HG02852 (cell line): Measurements from ENCODE around the gene MPO.

Source experiments
- ATAC-seq: cut with Tn5 transposase; IDR thresholded peaks from one replicate; pipeline ENCODE4 v1.9.1; 2021; ENCODE audit warnings: mild to moderate bottlenecking, moderate library complexity; ENCODE audit not compliant: unreplicated experiment

MPO gene

GRCh38 chr17:58235821-58236220 lies 44.9 kb downstream of the MPO start:
- no peak for ATAC-seq

GRCh38 chr17:58234512-58234911 lies 46.2 kb downstream of the MPO start:
- no peak for ATAC-seq

- ATAC-seq, result peak; percentile 70
These were observed 47.2 kb downstream of the MPO start for GRCh38 chr17:58233543-58233942.

- ATAC-seq, result peak; percentile 80
These were observed 48.0 kb downstream of the MPO start for GRCh38 chr17:58232707-58233156.

- ATAC-seq, result no peak
These were observed 49.1 kb downstream of the MPO start for GRCh38 chr17:58231641-58232040.

- ATAC-seq, result no peak
These were observed 50.9 kb downstream of the MPO start for GRCh38 chr17:58229881-58230280.

- ATAC-seq, result no peak
These were observed 51.4 kb downstream of the MPO start for GRCh38 chr17:58229384-58229783.

- ATAC-seq, result no peak
These were observed 52.1 kb downstream of the MPO start for GRCh38 chr17:58228679-58229078.

- ATAC-seq, result no peak
These were observed 53.0 kb downstream of the MPO start for GRCh38 chr17:58227733-58228132.

GRCh38 chr17:58224315-58224714 lies 56.4 kb downstream of the MPO start:
- no peak for ATAC-seq
